Adrenal gland (tissue), 12 donors: ENCODE data around the gene UACA. TPM values are rescaled to one million over a fixed set of nuclear protein-coding genes. Genes with fewer than 3 reads are reported as not detected.
A peak's percentile ranks its signal among the peaks of the same experiment; 100 is the strongest.

Experiments
- DNase-seq, 7 donors: peaks; one replicate each; pipeline ENCODE4 v3.0.0-alpha.2; 2019 to 2020
- H3K27ac ChIP-seq, 5 donors: fragments of 200-600 bp; sonication (generic) in 4 of 5; 1 replicate in 3 of 5; 2 replicates in 2 of 5; pipeline versions ENCODE4 v1.5.1 to v1.8.0; 2016 to 2020; ENCODE audit warnings: mild to moderate bottlenecking in 1 of 5
- H3K27me3 ChIP-seq: fragments of 200-600 bp; 2 replicates; pipeline ENCODE4 v1.8.0; 2021
- H3K36me3 ChIP-seq, 2 donors: fragments of 200-600 bp; replicated peaks in 1 of 2; 1 replicate in 1 of 2; 2 replicates in 1 of 2; pipeline versions ENCODE4 v1.5.1 to v1.8.0; 2018 to 2022
- H3K4me1 ChIP-seq, 2 donors: fragments of 200-600 bp; replicated peaks in 1 of 2; 1 replicate in 1 of 2; 2 replicates in 1 of 2; pipeline versions ENCODE4 v1.5.1 to v1.8.0; 2018 to 2021
- H3K4me3 ChIP-seq, 4 donors: fragments of 200-600 bp; sonication (generic) in 3 of 4; one replicate each; pipeline ENCODE4 v1.5.1; 2016 to 2018
- H3K9me3 ChIP-seq, 3 donors: fragments of 200-600 bp; sonication (generic) in 1 of 3; replicated peaks in 1 of 3; 1 replicate in 2 of 3; 2 replicates in 1 of 3; pipeline versions ENCODE4 v1.5.1 to v1.8.0; 2016 to 2021
- CTCF ChIP-seq, 6 experiments: fragments of 450-650 bp in 4 of 6; fragments of 200-600 bp in 2 of 6; sonication (generic) in 1 of 6; IDR thresholded peaks; 1 replicate in 5 of 6; 2 replicates in 1 of 6; pipeline versions ENCODE4 v1.5.1 to v1.8.0; 2016 to 2021; ENCODE audit warnings: antibody characterized with exemption in 6 of 6, mild to moderate bottlenecking in 2 of 6, moderate library complexity in 1 of 6
- POLR2A ChIP-seq, 2 donors: fragments of 450-650 bp; IDR thresholded peaks; one replicate each; pipeline ENCODE4 v1.6.1; 2017; ENCODE audit warnings: antibody characterized with exemption in 2 of 2, mild to moderate bottlenecking in 2 of 2, moderate library complexity in 1 of 2
- WGBS, 4 donors: extraction: QIAGEN DNeasy Blood & Tissue Kit in 2 of 4; methylation state at CpG; one replicate each; pipeline versions ENCODE4 v1.1.5 to v1.1.7; 2013 to 2017; 5-methylcytosine and 5-hydroxymethylcytosine counted together
- intact Hi-C, 2 donors: fragments of 100-400 bp; cut with DNase I; formaldehyde crosslinking; loops; one replicate each; pipeline versions ENCODE4 v1.14.1 to v1.15.0; 2022 to 2023
- polyA plus RNA-seq, 3 donors: library from polyadenylated mRNA; stranded (reverse); fragments of 200-250 nt in 2 of 3; fragments of 350-450 nt in 1 of 3; fragmentation: Illumina TruSeq in 1 of 3; extraction: RNeasy Lipid Tissue Mini Kit (QIAGEN cat#74804) in 1 of 3; gene quantifications; one replicate each; pipeline ENCODE4 v1.2.3, GENCODE V29; 2013 to 2014
- total RNA-seq, 9 donors: library from RNA; depleted of rRNA in 4 of 9; stranded (reverse); fragments of >200 nt in 4 of 9; fragments of 120-200 nt in 1 of 9; fragmentation: NEBNext Ultra II Directional in 1 of 9; extraction: Animal tissue kit (Norgen Biotek cat#: 25700) in 1 of 9; gene quantifications; one replicate each; pipeline versions ENCODE4 v1.1.0 to v1.2.4, GENCODE V29; 2013 to 2023
- donor health status: healthy with polysubstance abuse.
- donor health status: Bipolar disorder and iron deficiency.
- donor health status: DM: yes; HTN: yes; CAD: no.
- donor health status: DM: no; HTN: no; CAD: no.
- donor health status: DM: no; HTN: no; CAD: no.
- donor health status: DM: yes; HTN: yes; CAD: no.

The UACA gene
- total and polyA plus RNA-seq, 12 donors: 16.7 to 186 (median 39.1) TPM

GRCh38 chr15:70670680-70671079 lies 92.7 kb downstream of the UACA start:
- Histone ChIP-seq H3K9me3 (no peaks in the 10 kb centered on the region), H3K4me1 (no peaks in the 10 kb centered on the region), H3K27ac (no peak overlapping the region), H3K27me3 (no peaks in the 10 kb centered on the region), H3K36me3 (peaks cover 0 to 14% of the 10 kb centered on the region in 2 donors), H3K4me3 (no peak overlapping the region)
- peak in 3 of 6 experiments; percentile 17 to 35 (median 24) for TF ChIP-seq CTCF (IDR thresholded peaks at IDR 0.05)
- no peak for TF ChIP-seq POLR2A (IDR thresholded peaks at IDR 0.05)
- intact Hi-C loops: loop anchor here in 1 of 2 donors (10.0 kb wide), 1 partner anchor 54 kb away; no protein-coding TSS in a partner anchor
- WGBS, 4 donors: 93 to 100% (median 98%) methylated on average over 1 of the region's 1 CpG
- DNase-seq: no peak

- intact Hi-C loops: loop anchor here in 1 of 2 donors (10.0 kb wide), 1 partner anchor 55 kb away; no protein-coding TSS in a partner anchor
- peaks cover 0 to 10% of the 10 kb centered on the region in 2 donors for H3K36me3 ChIP-seq
- no peak for TF ChIP-seq CTCF (IDR thresholded peaks at IDR 0.05)
- TF ChIP-seq POLR2A (IDR thresholded peaks at IDR 0.05): no peak
- no peak overlapping the region for H3K4me3 ChIP-seq
- 61 to 65% (median 63%) methylated on average over 8 of the region's 8 CpGs for WGBS, 4 donors
- no peaks in the 10 kb centered on the region for H3K27me3 ChIP-seq
- peak in 1 of 7 donors; percentile 72 for DNase-seq
- H3K27ac ChIP-seq: no peak overlapping the region
- no peaks in the 10 kb centered on the region for H3K9me3 ChIP-seq
- no peaks in the 10 kb centered on the region for H3K4me1 ChIP-seq
These were observed 93.2 kb downstream of the UACA start for GRCh38 chr15:70669966-70670658.

GRCh38 chr15:70669006-70669602 lies 94.3 kb downstream of the UACA start:
- Histone ChIP-seq H3K36me3 (peaks cover 0 to 10% of the 10 kb centered on the region in 2 donors), H3K4me1 (no peaks in the 10 kb centered on the region)
- intact Hi-C loops: no loop called here

More at GRCh38 chr15:70669006-70669602, 94.3 kb downstream of the UACA start:
- no peak for TF ChIP-seq CTCF (IDR thresholded peaks at IDR 0.05)
- TF ChIP-seq POLR2A (IDR thresholded peaks at IDR 0.05): no peak
- no peak overlapping the region for H3K4me3 ChIP-seq
- no peak overlapping the region for H3K27ac ChIP-seq
- no peaks in the 10 kb centered on the region for H3K27me3 ChIP-seq
- 78 to 95% (median 84%) methylated on average over 4 of the region's 4 CpGs for WGBS, 4 donors
- no peaks in the 10 kb centered on the region for H3K9me3 ChIP-seq
- DNase-seq: no peak
